GM19328 (cell line): ENCODE data around the gene PLK1.
"Not testable (repeated sequence)": the region's sequence is repeated elsewhere in the genome, so short reads cannot be mapped to it uniquely, and the experiment has no call there.

Experiments used
- ATAC-seq: cut with Tn5 transposase; IDR thresholded peaks from one replicate; pipeline ENCODE4 v1.9.1; 2021; ENCODE audit warnings: mild to moderate bottlenecking, moderate library complexity; ENCODE audit not compliant: unreplicated experiment

Gene PLK1

DNA sequence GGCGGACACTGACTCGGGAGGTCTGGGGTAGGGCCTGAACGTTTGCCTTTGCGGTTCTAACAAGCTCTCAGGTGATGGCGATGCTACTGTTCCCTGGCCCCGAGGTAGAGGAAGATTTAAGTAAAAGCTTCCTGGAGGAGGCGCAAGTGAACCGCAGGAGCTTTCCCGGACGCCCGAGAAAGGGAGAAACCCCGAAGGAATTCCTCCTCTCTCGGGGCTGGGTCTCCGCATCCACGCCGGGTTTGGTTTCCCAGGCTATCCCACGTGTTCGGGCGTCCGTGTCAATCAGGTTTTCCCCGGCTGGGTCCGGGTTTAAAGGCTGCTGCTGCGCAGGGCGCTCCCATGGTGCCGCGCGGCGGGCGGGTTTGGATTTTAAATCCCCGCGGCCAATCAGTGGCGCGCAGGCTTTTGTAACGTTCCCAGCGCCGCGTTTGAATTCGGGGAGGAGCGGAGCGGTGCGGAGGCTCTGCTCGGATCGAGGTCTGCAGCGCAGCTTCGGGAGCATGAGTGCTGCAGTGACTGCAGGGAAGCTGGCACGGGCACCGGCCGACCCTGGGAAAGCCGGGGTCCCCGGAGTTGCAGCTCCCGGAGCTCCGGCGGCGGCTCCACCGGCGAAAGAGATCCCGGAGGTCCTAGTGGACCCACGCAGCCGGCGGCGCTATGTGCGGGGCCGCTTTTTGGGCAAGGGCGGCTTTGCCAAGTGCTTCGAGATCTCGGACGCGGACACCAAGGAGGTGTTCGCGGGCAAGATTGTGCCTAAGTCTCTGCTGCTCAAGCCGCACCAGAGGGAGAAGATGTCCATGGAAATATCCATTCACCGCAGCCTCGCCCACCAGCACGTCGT, at the start of gene PLK1:
TSS of gene PLK1 (plus strand) at position 460 of the 844 bp plus-strand sequence. CDS start at position 504, 44 bp downstream.
- no peak for ATAC-seq

DNA sequence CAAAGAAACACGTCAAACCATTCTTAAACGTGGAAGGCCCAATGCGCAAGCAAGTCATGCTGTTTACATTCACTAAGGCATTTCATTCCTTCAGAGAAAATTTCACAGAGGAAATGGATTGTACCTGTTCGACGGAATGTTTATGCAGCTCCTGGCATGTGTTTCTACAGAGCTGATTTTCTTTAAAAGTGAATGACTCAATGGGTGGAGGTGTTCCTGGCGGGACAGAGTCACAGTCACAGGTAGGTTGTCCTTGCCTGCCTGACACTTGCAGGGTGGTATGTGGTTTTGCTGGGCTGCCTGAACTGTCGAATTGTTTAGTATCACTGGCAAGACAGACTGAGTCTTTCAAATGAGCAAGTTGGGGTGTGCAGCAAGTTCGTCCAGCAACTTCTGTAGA, 49.2 kb upstream of the PLK1 start:
- ATAC-seq, result no peak

DNA sequence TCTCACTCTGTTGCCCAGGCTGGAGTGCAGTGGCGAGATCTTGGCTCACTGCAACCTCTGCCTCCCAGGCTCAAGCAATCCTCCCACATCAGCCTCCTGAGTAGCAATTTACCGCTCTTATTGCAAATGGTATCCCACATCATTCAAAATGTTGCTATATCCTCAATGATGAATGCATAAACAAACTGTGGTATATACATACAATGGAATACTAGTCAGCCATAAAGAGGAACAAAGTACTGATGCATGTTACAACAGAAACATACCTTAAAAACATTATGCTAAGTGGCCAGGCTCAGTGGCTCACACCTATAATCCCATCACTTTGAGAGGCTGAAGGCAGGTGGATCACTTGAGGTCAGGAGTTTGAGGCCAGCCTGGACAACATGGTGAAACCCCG, 46.8 kb upstream of the PLK1 start:
- ATAC-seq, result not testable (repeated sequence)

DNA sequence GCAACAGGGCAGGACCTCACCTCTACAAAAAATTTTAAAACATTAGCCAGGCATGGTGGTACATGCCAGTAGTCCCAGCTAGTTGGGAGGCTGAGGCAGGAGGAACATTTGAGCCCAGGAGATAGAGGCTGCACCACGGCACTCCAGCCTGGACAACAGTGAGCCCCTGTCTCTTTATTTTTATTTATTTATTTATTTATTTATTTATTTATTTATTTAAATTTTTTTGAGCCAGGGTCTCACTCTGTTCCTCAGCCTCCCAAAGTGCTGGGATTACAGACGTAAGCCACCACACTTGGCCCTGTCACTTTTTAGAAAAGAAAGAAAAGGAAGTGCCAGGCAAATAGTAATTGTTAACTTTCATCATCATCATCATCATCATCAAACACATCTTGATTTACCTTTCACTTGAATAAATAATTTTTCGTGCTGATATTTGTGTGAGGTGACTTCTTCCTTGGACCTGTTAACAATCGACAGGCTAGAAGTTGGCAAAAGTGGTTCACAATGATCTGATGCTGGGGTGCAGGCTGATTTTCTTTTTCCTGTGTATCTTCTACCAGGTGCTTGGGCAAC, 44.1 kb upstream of the PLK1 start:
- ATAC-seq, result no peak

DNA sequence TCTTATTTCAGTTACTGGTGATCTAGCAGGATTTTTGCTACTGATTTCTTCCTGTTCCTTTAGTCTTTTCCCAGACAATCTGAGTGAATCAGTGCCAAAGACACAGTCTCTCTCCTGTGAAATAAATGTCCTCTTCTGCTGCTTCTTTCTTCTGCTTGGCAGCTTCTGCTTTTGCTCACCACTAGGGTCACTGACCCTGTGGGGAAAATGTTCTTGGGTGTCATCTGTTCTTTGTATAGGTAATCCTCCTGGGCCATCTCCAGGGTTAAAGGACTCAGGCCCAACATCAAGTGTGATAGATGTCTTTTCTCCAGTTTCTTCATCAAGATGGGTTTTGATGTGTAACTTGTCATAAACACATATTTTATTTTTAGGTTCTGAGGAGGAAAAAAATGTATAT, 42.7 kb upstream of the PLK1 start:
- no peak for ATAC-seq

DNA sequence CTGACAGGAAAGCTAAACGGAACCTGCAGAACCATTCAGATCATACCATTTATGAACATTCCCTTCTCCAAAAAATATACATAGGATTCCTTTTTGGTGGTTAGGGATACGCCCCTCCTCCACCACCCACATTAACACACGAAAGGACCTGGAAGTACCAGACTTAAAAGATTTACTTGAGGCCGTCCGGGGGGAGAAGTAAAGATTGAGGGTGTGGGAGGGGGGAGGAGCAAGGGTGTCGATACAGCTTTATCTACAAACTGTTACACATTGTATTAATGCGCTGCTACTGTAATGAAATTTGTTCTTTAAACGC, 38.1 kb upstream of the PLK1 start:
- no peak for ATAC-seq

DNA sequence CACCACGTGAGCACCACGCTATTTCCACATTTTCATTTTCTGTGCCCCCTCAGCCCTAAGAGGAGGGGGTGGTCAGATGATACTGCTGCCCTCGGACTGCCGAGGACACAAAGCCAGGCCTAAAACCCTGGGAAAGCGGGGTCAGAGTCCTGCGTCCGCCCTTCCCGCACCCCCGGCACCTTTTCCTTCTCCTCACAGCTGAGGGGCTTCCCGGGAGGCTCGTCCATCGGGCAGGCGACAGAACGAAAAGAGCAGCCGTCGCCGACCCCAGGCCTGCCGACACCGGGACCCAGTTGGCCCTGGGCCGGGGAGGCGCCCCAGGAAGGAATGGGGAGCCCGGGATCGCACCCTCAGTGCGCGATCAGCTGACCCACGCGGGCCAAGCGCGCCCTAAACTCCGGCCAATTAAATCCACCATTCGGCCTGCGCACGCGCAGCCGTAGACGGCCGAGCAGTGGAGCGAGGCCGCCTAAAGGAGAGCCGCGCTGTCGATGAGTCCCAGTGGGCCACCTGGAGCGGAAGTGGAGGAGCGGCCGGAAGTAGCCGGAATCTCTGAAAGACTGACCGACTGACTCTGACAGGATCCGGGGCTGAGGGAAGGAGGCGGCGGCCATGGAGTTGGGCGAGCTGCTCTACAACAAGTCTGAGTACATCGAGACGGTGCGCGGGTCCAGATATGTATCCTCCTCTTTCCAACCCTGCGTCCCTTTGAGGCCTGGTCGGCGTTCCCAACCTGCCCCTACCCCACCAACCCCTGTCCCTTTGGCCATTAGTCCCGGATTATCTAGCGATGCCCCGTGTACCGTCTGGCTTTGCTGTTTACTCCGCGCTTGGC, 37.5 kb upstream of the PLK1 start, which contains the start of the genes DCTN5 and PALB2:
TSS of gene DCTN5 (plus strand) at position 536 of the 835 bp plus-strand sequence. CDS start at position 613, 77 bp downstream.
TSS of gene PALB2 (minus strand) at position 380 of the 835 bp plus-strand sequence. CDS start at position 227, 153 bp downstream.
- peak; percentile 99 for ATAC-seq

DNA sequence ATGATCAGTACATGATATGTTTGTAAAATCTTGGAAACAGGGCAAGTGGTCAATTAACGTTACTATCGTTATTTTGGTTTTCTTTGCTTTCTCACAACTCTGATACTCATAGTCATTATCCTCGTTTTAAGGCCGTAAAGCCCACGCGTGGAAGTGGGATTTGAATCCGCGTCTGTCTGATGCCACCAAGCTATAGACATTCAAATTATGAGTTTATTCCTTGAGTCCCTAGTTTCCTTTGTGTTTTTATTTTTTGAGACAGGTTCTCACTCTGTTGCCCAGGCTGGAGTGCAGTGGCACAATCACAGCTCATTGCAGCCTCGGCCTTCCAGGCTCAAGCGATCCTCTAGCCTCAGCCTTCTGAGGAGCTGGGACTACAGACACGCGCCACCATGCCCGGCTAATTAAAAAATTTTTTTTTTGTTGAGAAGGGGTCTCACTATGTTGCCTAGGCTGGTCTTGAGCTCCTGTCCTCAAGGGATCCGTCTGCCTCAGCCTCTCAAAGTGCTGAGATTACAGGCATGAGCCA, 36.4 kb upstream of the PLK1 start:
- no peak for ATAC-seq

DNA sequence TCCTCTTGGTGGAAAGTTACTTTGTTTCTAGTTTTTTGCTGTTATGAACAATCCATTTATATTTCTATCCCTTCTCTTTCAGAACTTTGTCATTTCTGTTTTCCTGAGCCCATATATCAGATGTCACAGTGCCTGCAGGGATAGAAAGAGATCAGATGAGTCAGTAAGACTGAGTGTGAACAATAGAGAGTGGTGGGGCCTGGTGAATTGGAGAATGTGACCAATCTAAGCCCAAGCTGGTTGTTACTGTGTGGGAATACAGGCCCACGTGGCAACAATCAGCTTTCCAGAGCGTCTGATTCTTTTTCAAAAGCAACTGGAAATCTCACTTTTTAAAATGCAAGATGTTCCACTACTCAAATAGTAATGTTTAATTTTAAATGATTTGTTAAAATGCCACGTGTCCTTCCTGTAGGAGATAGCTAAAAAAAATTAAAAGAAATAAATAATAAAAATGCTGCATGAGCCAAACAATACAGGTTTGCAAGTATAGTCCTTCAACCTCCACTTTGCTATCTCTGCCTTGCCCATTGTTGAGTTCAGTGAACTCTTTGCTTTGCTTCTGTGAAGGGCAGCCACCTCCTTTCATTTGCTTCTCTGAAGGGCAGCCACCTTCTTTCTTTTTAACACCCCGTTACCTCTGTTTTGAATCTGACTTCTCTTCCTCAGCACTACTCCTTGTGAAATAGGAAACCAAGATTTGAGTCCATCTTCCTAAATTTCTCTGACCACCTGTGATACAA, 27.8 kb upstream of the PLK1 start:
- no peak for ATAC-seq

DNA sequence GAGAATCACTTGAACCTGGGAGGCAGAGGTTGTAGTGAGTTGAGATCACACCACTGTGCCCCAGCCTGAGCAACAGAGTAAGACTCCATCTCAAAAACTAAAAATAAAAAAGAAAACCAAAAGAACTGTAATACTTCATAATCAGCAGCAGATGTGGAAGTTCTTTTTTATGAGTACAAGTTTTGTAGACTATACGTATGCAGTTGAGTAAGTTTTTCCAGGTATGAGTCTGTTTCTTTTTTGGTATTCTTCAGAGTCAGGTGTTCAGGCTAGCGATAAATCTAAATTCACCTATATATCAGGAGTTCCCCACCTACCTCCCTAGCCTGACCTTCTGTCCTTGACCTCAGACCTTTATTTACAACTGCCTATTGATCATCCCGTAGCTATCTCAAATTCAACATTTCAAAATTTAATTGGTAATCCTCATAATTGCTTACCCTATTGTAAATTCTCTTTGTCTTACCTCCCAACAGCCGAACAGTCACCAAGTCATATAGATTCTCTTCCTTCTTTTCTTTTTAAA, 26.7 kb upstream of the PLK1 start:
- ATAC-seq, result no peak

DNA sequence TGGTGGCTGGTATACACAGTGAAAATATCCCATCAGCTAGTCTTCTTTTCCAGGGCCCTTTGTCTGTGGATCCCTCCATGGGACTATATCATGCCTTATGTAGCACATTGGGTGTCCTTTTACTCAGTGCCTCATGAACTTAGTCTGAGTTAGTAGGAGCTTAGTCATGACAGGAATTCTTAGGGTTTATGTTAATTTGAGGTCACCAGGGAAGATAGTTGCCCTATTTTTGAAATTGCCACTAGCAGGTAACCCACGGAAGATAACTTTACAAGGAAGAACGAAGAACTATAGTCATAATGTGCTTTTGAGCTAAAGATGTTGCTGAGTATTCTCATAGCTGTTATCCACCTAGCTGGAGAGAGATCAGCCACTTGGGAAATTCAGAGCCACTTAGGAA, 14.8 kb upstream of the PLK1 start:
- ATAC-seq, result no peak

DNA sequence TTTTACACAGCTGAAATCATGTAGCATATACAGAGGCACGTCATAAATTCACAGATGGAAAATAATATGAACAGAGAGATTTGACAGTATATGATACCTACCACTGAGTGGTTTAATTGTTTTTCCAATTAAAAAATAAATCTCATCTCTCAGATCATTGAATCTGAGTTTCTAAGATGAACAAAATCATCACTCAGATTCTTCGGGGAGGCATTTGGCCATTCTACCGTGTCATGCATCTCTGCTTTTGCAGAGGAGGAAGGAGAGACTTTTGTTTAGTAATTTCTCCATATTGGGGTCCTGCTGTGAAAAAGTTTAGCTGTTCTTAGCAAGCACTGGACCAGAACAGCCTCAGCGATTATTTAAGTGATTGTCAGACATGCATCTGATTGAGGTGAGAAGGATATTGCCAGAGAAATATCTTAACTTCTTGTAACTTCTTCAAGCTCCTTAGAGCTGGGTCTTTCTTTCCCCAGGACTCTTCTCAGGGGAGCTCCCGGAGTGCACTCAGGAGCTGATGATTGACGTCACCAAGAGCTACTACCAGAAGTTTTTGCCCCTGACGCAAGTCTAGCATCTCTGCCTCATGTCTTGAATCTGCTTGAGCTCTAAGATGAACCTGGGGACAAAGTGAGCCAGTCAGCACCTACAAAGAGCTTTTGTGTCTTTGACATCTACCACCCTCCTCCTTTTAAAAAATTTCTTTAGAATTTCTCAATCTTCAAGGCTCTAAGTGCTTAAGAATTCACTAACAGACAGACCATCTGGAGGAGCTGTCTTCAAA, 11.9 kb upstream of the PLK1 start:
- ATAC-seq, result no peak

DNA sequence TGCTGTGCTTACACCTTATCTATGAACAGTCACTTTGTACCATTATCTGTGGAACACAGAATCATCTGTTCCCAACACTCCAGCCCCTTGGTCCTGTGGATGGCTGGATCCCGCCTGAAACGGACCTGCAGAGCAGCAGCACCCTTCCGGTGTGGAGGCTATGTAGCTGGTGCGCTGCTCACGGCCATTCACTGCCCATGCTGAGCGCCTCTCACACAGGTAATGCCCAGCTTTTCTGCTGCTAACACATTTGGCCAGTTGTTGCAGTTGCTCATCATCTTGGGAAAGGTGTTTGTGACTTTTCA, 11.4 kb upstream of the PLK1 start:
- no peak for ATAC-seq

DNA sequence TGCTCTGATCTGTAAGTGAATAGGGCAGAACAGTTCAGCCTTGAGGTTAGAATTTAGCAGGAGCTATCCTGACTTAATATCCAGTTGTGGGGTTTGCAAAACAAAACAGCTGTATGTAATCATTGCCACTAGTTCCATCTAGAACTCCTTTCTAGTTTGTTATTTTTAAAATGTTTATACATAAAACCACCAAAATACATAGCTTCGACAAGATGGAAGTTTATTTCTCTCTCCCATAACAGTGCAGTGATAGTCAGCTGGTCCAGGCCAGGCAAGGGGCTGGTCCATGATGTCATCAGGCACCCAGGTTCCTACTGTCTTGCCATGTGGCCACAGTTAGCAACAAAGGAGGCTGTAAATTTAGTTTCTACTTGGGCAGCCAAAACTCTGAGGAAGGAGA, 10.5 kb upstream of the PLK1 start:
- no peak for ATAC-seq

DNA sequence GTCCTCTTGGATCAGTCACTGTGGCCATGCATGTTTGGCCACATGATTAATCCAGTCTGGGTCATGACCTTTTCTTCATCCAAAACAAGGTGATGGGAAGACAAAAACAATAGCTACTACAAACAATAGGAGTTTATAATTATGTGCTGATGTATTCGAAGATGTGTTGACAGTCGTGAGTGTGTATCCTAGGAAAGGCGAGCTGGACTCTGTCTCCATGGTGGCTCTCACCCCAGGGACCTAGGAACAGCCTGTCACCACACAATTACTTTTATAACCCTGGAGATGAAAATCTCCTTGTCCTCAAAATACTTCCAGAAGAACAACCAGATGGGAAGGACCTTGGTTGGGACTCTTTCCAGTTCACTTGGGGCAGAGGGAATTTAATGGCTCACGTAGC, 9.8 kb upstream of the PLK1 start:
- no peak for ATAC-seq

DNA sequence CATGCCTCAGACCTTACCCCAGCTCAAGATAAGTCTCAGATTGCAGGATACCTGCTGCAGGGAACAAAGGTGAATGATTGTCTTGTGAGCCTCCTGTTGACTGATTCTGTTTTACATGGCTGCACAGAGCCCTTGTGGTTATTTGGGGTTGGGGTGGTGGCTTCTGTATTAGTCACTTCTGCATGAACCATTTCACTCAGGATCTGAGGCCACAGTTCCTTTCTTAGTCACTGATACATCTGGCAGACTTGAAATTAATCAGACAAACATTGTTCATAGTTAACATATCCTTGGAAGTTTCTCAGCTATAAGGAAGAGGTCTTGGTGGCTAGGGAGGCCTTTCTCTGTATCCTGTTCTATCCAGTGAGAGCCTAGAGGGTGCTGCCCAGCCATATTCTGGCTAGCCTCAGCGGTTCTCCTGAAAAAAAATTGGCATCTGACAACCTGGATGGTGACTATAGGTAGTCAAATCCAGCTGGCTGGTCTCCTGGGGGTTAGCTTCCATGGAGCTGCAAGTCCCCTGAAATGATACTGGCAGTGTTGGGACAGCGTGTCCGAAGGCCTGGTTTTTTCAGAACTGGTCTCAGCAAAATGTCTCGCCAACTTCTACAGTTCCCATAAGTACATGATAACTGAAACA, 8.4 kb upstream of the PLK1 start:
- peak; percentile 87 for ATAC-seq

DNA sequence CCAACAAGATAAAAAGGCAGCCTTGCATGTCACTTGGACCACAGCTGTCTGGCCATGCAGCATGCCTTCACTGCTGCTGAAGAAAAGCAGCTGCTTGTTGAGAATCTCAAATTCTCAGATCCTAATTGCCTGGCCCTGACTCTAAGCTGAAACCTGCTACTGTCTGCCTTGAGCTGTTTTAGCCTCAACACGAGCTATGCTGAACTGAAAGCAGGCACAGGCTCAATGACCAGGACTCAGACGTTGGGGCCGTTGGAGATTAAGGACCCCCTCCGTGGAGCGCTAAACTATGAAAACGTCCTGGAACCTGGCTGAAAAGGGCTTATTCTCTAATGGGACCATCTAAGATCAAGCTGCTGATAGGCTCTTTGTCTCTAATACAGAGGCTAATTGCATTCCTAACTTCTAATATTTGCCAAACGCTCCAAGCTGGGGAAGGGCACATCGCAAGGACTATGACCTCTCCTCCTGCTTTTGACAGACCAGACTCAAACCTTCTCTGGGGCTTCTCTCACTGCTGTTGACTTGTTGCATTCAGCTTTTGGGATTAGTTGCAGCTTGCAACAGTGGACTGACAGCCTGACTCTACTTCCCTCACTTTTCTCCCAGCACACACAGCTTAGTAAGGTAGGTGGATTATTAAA, 4.6 kb upstream of the PLK1 start:
- ATAC-seq, result no peak

DNA sequence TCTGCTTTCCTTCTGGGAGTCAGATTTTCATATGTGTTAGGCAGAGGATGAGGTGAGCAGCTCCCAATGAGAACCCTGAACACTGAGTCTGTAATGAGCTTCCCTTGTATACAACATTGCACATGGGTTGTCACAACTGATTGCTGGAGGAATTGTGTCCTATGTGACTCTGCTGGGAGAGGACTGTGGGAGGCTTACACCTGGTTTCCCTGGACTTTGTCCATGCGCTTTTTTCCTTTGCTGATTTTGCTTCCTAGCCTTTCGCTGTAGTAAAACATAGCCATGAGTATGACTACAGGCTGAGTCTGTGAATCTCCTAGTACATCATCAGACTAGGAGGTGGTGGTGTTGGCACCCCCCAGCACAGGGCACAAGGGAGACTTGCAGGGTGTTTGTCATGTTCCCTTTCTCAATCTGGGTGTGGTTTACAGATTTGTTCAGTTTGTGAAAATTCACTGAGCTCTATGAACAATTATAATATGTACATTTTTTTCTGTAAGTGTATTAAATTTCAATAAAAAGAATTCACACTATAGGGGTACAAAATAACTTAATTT, 1.7 kb upstream of the PLK1 start:
- ATAC-seq, result no peak
